ENCODE measurements around the gene GREM2.

DNA sequence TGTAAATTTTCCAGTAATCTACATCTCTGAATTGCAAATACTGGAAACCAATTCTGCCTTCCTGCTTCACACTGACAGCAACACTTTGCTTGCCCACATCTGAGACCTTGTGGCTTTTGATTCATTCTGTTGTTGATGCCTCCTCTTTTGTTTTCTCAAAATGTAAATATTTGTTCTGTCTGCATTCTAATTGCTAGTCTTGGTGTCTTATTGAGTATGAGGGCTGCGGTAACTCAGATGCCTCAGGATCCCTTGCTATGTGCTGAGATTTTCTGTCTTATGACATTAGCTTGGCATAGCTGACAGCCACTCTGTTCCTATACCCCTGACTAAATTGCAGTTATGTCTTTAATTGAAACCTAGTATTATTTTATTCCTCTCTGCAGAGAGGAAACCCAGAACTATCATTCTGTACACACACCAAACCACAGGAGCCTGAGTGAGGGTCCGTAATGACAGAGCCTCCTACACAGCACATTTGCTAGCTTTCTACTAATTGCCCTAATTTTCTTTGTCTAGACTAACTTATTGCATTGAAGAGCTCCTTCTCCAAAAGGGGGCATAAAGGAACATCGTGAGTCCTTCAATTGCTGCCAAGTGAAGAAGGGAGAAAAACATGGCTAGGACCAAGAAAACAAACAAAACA, 72.1 kb downstream of the GREM2 start:
- TF ChIP-seq, protein P1, sequence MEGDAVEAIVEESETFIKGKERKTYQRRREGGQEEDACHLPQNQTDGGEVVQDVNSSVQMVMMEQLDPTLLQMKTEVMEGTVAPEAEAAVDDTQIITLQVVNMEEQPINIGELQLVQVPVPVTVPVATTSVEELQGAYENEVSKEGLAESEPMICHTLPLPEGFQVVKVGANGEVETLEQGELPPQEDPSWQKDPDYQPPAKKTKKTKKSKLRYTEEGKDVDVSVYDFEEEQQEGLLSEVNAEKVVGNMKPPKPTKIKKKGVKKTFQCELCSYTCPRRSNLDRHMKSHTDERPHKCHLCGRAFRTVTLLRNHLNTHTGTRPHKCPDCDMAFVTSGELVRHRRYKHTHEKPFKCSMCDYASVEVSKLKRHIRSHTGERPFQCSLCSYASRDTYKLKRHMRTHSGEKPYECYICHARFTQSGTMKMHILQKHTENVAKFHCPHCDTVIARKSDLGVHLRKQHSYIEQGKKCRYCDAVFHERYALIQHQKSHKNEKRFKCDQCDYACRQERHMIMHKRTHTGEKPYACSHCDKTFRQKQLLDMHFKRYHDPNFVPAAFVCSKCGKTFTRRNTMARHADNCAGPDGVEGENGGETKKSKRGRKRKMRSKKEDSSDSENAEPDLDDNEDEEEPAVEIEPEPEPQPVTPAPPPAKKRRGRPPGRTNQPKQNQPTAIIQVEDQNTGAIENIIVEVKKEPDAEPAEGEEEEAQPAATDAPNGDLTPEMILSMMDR (IDR thresholded peaks at IDR 0.05 in 8 of 11, conservative IDR thresholded peaks at IDR 0.05 in 3 of 11): no peak
- TF ChIP-seq POLR2AphosphoS5 (IDR thresholded peaks at IDR 0.05): no peak
